ENCODE measurements around the gene VAV3.
"Not testable (repeated sequence)": the region's sequence is repeated elsewhere in the genome, so short reads cannot be mapped to it uniquely, and the experiment has no call there.

The VAV3 gene

GRCh38 chr1:107653005-107653404, 312.0 kb downstream of the VAV3 start:
- DNase-seq: no peak

DNA sequence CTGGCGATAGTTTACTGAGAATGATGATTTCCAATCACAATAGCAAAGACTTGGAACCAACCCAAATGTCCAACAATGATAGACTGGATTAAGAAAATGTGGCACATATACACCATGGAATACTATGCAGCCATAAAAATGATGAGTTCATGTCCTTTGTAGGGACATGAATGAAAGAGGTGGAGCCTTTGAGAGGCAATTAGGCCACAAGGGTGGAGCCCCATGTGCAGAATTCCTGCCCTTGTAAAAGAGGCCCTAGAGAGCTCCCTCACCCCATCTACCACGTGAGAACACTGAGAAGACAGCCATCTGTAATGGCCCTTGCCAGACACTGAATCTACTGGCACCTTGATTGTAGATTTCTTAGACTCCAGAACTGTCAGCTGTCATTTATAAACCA, 314.2 kb downstream of the VAV3 start:
- DNase-seq: not testable (repeated sequence)

DNA sequence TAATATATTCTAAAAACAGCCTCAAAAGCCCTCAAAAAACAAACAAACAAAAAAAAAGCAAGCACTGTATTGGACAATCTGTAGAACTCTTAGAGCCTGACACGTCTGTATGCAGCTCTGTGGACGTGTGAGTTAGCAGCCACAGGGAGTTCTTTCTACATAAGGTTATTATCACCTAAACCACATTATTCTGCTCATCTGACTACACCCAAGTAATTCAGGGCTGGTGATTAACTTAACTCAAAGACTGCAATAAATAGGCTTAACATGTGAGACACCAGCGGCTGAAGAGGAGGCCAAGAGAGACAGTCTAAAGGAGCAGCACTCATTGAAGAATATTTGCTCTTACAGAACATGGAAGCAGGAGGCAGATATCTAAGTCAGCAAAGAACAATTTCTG, 316.0 kb downstream of the VAV3 start:
- no peak for DNase-seq

GRCh38 chr1:107648071-107648470, 316.9 kb downstream of the VAV3 start:
- DNase-seq: no peak

GRCh38 chr1:107647012-107647411, 318.0 kb downstream of the VAV3 start:
- no peak for DNase-seq

DNA sequence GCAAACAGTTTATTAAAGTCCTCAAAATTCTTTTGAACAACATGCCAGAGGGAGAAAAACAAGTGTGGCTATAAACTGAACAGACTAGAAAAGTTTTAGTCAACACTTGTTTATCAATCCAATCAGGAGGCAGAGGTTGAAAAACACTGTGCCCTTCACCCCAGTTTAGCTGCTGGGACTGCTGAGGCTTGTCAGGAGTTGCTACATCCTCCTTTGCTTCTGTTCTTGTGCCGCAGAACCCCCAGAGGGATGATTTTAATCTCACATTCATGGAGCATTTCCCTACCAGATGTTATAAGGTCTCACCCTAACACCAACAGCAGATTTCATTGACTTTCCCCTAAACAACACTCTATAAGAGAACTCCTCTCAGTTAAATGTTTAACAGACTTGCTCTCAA, 321.2 kb downstream of the VAV3 start:
- DNase-seq: no peak

- DNase-seq: no peak
These were observed 324.8 kb downstream of the VAV3 start for GRCh38 chr1:107640207-107640606.

GRCh38 chr1:107637101-107637500, 327.9 kb downstream of the VAV3 start:
- no peak for DNase-seq

DNA sequence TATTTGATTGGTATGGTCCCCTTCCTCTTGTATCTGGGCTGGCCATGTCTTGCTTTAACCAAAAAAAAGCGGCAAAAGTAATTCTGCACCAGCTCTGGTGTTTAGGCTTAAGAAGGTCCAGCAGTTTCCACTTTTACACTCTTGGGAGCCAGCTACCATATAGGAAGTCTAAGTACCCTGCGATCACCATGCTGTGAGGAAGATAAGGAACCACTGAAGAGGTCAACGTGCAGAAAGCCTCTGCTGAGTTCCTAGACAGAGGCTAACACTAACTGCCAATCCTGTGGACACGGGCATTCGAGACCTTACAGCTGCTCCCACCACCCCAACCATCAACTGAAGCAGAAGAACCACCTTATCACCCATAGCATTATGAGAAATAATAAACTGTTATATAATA, 331.4 kb downstream of the VAV3 start:
- no peak for DNase-seq

- DNase-seq: no peak
These were observed 338.7 kb downstream of the VAV3 start for GRCh38 chr1:107626073-107626796.

- DNase-seq: no peak
These were observed 339.5 kb downstream of the VAV3 start for GRCh38 chr1:107625405-107626029.

GRCh38 chr1:107623431-107623830, 341.5 kb downstream of the VAV3 start:
- no peak for DNase-seq

DNA sequence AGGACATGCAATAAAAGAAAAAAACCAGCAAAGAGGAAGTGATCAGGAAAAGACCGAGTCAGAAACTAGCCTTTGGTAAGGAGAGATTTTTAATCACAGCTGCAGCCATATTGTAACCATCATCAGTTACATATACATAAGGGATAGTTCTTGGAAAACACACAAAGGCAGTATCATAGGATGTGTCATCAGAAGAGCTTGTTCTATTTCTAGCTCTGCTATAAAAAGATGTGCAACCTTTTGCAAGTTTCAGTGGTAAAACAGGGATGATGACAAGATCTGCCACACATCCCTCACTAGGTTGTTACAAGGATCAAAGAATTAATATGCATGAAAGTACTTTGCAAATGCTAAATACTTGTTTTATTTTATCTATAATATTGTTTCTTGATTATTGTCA, 342.0 kb downstream of the VAV3 start:
- DNase-seq: no peak

DNA sequence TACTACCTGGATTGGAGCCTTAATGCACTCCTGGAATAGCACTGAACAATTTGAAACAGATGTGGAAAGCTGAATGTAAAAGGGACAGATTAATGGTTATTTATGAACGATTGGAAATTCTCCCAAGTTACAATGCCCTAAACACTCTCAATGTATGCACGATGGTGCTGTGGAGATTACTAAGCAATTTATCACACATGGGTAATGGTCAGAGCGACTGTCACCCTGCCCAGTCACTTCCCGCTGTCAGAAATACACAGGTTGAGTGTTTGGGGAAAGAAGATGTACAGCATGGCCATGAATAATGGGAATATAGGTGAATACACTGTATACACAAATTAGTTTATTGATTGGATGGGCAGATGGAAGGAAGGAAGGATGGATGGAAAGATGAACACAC, 342.4 kb downstream of the VAV3 start:
- no peak for DNase-seq

DNA sequence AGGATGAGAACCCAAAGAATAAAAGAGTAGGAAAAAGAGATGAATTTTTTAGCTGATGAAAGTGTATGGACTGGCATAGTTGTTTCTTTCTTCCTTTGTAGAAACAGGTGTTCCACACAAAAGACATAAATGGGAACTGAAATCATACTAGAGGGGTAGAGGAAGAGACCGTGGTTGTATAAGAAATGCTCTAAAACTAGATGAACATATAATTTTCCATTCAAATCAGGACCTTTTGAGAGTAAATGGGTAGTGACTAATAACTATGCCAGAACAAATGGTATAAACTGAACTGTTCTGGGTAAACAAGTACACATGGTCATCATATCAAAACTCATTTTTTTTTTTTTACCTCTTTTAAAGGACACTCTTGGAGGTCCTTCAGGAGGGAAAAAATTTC, 344.2 kb downstream of the VAV3 start:
- DNase-seq: no peak

DNA sequence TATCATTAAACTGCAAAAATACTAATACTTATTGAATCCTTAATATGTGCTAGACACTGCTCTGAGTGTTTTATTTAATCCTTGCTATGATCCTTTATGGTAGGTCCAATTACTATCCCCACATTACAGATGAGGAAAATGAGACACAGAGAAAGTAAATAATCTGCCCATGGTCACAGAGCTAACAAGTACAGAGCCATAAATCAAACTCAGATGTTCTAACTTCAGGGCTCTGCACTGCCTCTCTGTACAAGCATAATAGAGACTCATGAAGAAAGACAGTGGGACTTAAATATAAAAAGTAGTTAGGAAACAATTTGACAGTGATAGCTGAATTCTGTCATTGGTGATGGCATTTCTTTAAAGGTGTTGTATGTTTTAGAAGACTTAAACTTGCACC, 346.4 kb downstream of the VAV3 start:
- no peak for DNase-seq

- no peak for DNase-seq
These were observed 347.1 kb downstream of the VAV3 start for GRCh38 chr1:107617921-107618320.

GRCh38 chr1:107617456-107617855, 347.5 kb downstream of the VAV3 start:
- DNase-seq: no peak

GRCh38 chr1:107609808-107610207, 355.2 kb downstream of the VAV3 start:
- DNase-seq: no peak

GRCh38 chr1:107604825-107605224, 360.2 kb downstream of the VAV3 start:
- DNase-seq: no peak

DNA sequence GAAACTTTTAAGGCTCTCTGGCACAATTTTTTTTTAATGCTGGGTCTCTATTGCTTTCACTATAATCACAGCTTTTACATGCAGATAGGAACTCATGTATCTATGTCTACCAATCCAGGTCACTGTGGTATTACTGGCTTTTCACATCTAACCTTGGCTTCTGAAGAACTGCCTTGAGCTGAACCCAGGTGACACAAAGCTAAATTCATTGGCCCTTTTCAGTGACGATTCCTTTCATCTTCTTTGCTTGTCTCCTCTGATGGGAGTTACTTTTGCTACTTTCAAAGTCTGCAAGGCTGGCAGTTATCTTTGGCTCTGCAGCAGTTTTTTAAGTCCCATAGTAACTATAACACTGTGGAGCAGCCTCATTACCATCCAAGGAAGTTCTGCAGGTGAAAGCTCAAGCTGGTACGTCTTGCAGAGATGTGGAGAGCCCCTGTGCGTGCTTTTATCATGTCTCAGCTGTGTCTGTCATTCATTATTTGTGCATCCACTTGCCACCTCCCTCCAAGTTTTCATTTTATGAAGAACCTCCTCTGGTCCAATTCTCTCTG, 364.3 kb downstream of the VAV3 start:
- DNase-seq: no peak

GRCh38 chr1:107599220-107599619, 365.8 kb downstream of the VAV3 start:
- DNase-seq: no peak

DNA sequence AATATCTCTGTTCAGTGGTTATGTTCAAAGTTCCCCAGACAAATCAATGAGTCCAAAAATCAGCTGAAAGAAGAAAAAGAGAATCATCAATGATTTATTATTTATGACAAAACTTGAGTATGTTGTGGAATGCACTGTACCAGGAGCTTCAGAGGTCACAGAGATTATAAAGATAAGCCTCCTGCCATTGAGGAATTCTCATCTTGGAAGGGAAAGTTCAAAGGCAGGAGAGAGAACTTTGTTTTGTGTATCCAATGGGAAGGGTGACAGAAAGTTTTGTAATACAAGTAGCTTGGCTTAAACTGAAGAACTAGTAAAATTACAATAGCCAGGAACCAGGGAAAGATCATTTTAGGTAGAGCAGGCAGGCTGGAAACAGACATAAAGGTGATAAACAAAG, 367.7 kb downstream of the VAV3 start:
- no peak for DNase-seq

All from amygdala (tissue), 56 donors.